Fibroblast of lung (primary cell): ENCODE results near the gene ATP5PB. TPM values are rescaled to one million over a fixed set of nuclear protein-coding genes. Genes with fewer than 3 reads are reported as not detected.

Source experiments
- DNase-seq, 2 donors: peaks; one replicate each; pipeline versions ENCODE4 v3.0.0 to v3.0.0-alpha.2; 2010; ENCODE audit warnings: low read depth in 2 of 2
- H2AFZ ChIP-seq: 2 replicates; pipeline ENCODE4 v1.5.1; 2012; ENCODE audit warnings: low read length, control low read depth, inconsistent platforms
- H3K27ac ChIP-seq: 2 replicates; pipeline ENCODE4 v1.5.1; 2011; ENCODE audit warnings: low read length, control low read depth; ENCODE audit not compliant: insufficient read depth
- H3K27me3 ChIP-seq: 2 replicates; pipeline ENCODE4 v1.5.1; 2011; ENCODE audit warnings: mild to moderate bottlenecking, low read length; ENCODE audit not compliant: control insufficient read depth, insufficient read depth
- H3K36me3 ChIP-seq: 2 replicates; pipeline ENCODE4 v1.5.1; 2011; ENCODE audit warnings: low read length; ENCODE audit not compliant: control insufficient read depth, insufficient read depth
- H3K4me1 ChIP-seq: 2 replicates; pipeline ENCODE4 v1.5.1; 2011; ENCODE audit warnings: low read length; ENCODE audit not compliant: control insufficient read depth, insufficient read depth; ENCODE audit errors: extremely low read depth
- H3K4me2 ChIP-seq: 2 replicates; pipeline ENCODE4 v1.5.1; 2011; ENCODE audit warnings: low read length, control low read depth; ENCODE audit not compliant: insufficient read depth; ENCODE audit errors: extremely low read depth
- H3K4me3 ChIP-seq, 4 experiments: fragments of 200-600 bp in 1 of 4; sonication (generic) in 1 of 4; replicated peaks in 1 of 4; 2 replicates each; pipeline ENCODE4 v1.5.1; 2011 to 2016; ENCODE audit warnings: low read length in 4 of 4, low read depth in 3 of 4, mild to moderate bottlenecking in 3 of 4, control low read depth in 2 of 4, inconsistent platforms in 1 of 4, mixed read lengths in 1 of 4; ENCODE audit not compliant: insufficient read depth in 1 of 4; ENCODE audit errors: control extremely low read depth in 1 of 4
- H3K79me2 ChIP-seq: 2 replicates; pipeline ENCODE4 v1.5.1; 2012; ENCODE audit warnings: mild to moderate bottlenecking, low read length, inconsistent platforms; ENCODE audit not compliant: control insufficient read depth, insufficient read depth
- H3K9ac ChIP-seq: 2 replicates; pipeline ENCODE4 v1.5.1; 2011; ENCODE audit warnings: mild to moderate bottlenecking, low read length, control low read depth; ENCODE audit not compliant: insufficient read depth
- H3K9me3 ChIP-seq: 2 replicates; pipeline ENCODE4 v1.5.1; 2012; ENCODE audit warnings: low read depth, low read length; ENCODE audit not compliant: control insufficient read depth, insufficient read depth
- H4K20me1 ChIP-seq: 2 replicates; pipeline ENCODE4 v1.5.1; 2011; ENCODE audit warnings: low read length; ENCODE audit not compliant: control insufficient read depth, insufficient read depth; ENCODE audit errors: extremely low read depth
- CTCF ChIP-seq, 2 donors: IDR thresholded peaks in 1 of 2; conservative IDR thresholded peaks in 1 of 2; 1 replicate in 1 of 2; 2 replicates in 1 of 2; pipeline ENCODE4 v1.5.1; 2011 to 2012; ENCODE audit warnings: low read length in 2 of 2, control low read depth in 1 of 2, inconsistent platforms in 1 of 2, low read depth in 1 of 2, mild to moderate bottlenecking in 1 of 2
- EZH2 ChIP-seq: IDR thresholded peaks from 2 replicates; pipeline ENCODE4 v1.5.1; 2012; ENCODE audit warnings: low read length, control low read depth, mild to moderate bottlenecking; ENCODE audit errors: missing control alignments
- polyA plus RNA-seq, 2 donors: library from polyadenylated mRNA; depleted of rRNA in 1 of 2; stranded (reverse) in 1 of 2; unstranded in 1 of 2; fragments of >200 nt; gene quantifications; 2 replicates each; pipeline ENCODE4 v1.2.1, GENCODE V29; 2011 to 2012; ENCODE audit warnings: missing spikeins in 1 of 2
- total RNA-seq: library from RNA; depleted of rRNA; stranded (reverse); fragments of >200 nt; gene quantifications from 2 replicates; pipeline ENCODE4 v1.2.1, GENCODE V29; 2014

The ATP5PB gene
- total and polyA plus RNA-seq, 2 donors (not counting 1 experiment from before 2014, with no cell fraction given) = 162 to 417 TPM

GRCh38 chr1:111476214-111476613, 26.9 kb downstream of the ATP5PB start:
- Histone ChIP-seq H2AFZ (no peak overlapping the region), H3K36me3 (no peaks in the 10 kb centered on the region), H3K27ac (no peak overlapping the region), H3K4me1 (no peaks in the 10 kb centered on the region), H3K9ac (no peak overlapping the region), H3K27me3 (no peaks in the 10 kb centered on the region), H4K20me1 (no peaks in the 10 kb centered on the region), H3K4me2 (no peak overlapping the region), H3K4me3 (no peak overlapping the region), H3K9me3 (no peaks in the 10 kb centered on the region), H3K79me2 (no peaks in the 10 kb centered on the region)
- TF ChIP-seq CTCF (conservative IDR thresholded peaks at IDR 0.05 in 1 of 2, IDR thresholded peaks at IDR 0.05 in 1 of 2; ENCODE audit: low read depth in 1 of 2, low read length in 2 of 2) = no peak
- no peak for TF ChIP-seq EZH2
- DNase-seq = no peak

GRCh38 chr1:111476761-111477309, 27.6 kb downstream of the ATP5PB start:
- H4K20me1 ChIP-seq = no peaks in the 10 kb centered on the region
- no peaks in the 10 kb centered on the region for H3K79me2 ChIP-seq
- H3K27me3 ChIP-seq = no peaks in the 10 kb centered on the region
- H3K9me3 ChIP-seq = no peaks in the 10 kb centered on the region
- H3K9ac ChIP-seq = no peak overlapping the region
- H3K4me2 ChIP-seq = no peak overlapping the region
- no peaks in the 10 kb centered on the region for H3K4me1 ChIP-seq
- H3K4me3 ChIP-seq = no peak overlapping the region
- H2AFZ ChIP-seq = no peak overlapping the region
- no peak overlapping the region for H3K27ac ChIP-seq
- no peak for TF ChIP-seq CTCF (conservative IDR thresholded peaks at IDR 0.05 in 1 of 2, IDR thresholded peaks at IDR 0.05 in 1 of 2; ENCODE audit: low read depth in 1 of 2, low read length in 2 of 2)
- TF ChIP-seq EZH2 = no peak
- no peak for DNase-seq
- H3K36me3 ChIP-seq = no peaks in the 10 kb centered on the region

GRCh38 chr1:111480674-111481073, 31.4 kb downstream of the ATP5PB start:
- no peak overlapping the region for H3K4me2 ChIP-seq
- TF ChIP-seq EZH2 = no peak
- no peak for TF ChIP-seq CTCF (conservative IDR thresholded peaks at IDR 0.05 in 1 of 2, IDR thresholded peaks at IDR 0.05 in 1 of 2; ENCODE audit: low read depth in 1 of 2, low read length in 2 of 2)
- no peak overlapping the region for H3K9ac ChIP-seq
- no peaks in the 10 kb centered on the region for H3K36me3 ChIP-seq
- H3K4me3 ChIP-seq = no peak overlapping the region
- H3K79me2 ChIP-seq = no peaks in the 10 kb centered on the region
- no peak for DNase-seq
- no peaks in the 10 kb centered on the region for H4K20me1 ChIP-seq
- no peaks in the 10 kb centered on the region for H3K4me1 ChIP-seq
- no peak overlapping the region for H2AFZ ChIP-seq
- no peaks in the 10 kb centered on the region for H3K9me3 ChIP-seq
- H3K27ac ChIP-seq = no peak overlapping the region
- H3K27me3 ChIP-seq = no peaks in the 10 kb centered on the region
